ENCODE measurements around the gene IGSF22. TPM values are rescaled to one million over a fixed set of nuclear protein-coding genes. Genes with fewer than 3 reads are reported as not detected.

The IGSF22 gene
- total RNA-seq, 4 donors from 2014 or later, result 0.33 to 0.93 (median 0.78) TPM; not detected in 1

DNA sequence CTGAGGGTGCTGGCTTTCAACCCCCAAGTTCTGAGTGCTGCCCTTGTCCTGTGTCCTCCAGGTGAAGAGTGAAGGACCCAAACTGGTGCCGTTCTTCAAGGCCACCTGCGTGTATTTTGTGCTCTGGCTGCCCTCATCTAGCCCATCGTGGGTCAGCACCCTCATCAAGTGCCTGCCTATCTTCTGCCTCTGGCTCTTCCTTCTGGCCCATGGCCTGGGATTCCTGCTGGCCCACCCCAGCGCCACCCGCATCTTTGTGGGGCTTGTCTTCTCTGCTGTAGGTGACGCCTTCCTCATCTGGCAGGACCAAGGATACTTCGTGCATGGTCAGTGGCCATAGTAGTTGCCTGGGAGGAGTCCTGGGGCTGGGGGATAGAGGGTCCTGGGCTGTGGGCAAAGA, 25.1 kb downstream of the IGSF22 start:
- Histone ChIP-seq H3K27ac (no peak overlapping the region), H3K36me3 (peaks cover 0 to 7% of the 10 kb centered on the region in 2 donors), H3K4me1 (peaks cover 21 to 30% of the 10 kb centered on the region in 2 donors), H3K27me3 (no peaks in the 10 kb centered on the region), H3K4me3 (replicated peaks in 1 of 3) (no peak overlapping the region), H3K9me3 (no peaks in the 10 kb centered on the region)
- TF ChIP-seq POLR2A (IDR thresholded peaks at IDR 0.05), result no peak
- TF ChIP-seq, protein P1, sequence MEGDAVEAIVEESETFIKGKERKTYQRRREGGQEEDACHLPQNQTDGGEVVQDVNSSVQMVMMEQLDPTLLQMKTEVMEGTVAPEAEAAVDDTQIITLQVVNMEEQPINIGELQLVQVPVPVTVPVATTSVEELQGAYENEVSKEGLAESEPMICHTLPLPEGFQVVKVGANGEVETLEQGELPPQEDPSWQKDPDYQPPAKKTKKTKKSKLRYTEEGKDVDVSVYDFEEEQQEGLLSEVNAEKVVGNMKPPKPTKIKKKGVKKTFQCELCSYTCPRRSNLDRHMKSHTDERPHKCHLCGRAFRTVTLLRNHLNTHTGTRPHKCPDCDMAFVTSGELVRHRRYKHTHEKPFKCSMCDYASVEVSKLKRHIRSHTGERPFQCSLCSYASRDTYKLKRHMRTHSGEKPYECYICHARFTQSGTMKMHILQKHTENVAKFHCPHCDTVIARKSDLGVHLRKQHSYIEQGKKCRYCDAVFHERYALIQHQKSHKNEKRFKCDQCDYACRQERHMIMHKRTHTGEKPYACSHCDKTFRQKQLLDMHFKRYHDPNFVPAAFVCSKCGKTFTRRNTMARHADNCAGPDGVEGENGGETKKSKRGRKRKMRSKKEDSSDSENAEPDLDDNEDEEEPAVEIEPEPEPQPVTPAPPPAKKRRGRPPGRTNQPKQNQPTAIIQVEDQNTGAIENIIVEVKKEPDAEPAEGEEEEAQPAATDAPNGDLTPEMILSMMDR (IDR thresholded peaks at IDR 0.05), result no peak
- intact Hi-C loops (cut with DNase I), result loop anchor here (5.0 kb wide), 1 partner anchor 69 kb away; the partner anchor contains the start of gene SPTY2D1
- DNase-seq, result no peak
- 96 to 100% methylated on average over 5 of the region's 7 CpGs for WGBS, 2 donors

GRCh38 chr11:18700375-18700774, 25.6 kb downstream of the IGSF22 start:
- TF ChIP-seq, protein P1 (IDR thresholded peaks at IDR 0.05), result no peak
- TF ChIP-seq POLR2A (IDR thresholded peaks at IDR 0.05), result no peak
- intact Hi-C loops (cut with DNase I), result loop anchor here (5.0 kb wide), 1 partner anchor 68 kb away; the partner anchor contains the start of gene SPTY2D1
- Histone ChIP-seq H3K36me3 (peaks cover 0 to 7% of the 10 kb centered on the region in 2 donors), H3K9me3 (no peaks in the 10 kb centered on the region), H3K4me3 (replicated peaks in 1 of 3) (no peak overlapping the region), H3K27me3 (no peaks in the 10 kb centered on the region), H3K27ac (no peak overlapping the region), H3K4me1 (peaks cover 16 to 25% of the 10 kb centered on the region in 2 donors)
- WGBS, 2 donors, result 71 to 88% methylated on average over 1 of the region's 1 CpG
- no peak for DNase-seq

DNA sequence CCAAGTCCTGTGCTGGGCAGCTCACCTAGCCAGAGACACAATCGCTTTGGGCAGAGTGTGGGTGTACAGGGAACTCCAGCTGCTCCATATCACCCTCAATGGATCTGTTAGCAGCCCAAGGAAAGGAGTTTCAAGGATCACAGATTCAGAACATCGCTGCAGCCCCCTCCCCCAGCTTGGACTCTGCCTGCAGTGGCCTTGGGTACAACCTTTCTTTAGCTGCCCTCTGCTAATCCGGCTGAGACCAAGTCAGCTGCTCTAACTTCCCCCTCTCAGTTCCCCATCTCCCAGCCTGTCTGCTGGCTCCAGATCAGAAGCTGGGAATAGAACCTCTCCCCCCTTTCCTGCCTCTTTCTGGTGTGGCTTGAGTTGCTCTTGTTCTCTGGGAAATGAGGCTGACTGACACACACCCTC, 26.1 kb downstream of the IGSF22 start:
- Histone ChIP-seq H3K4me1 (peaks cover 10 to 20% of the 10 kb centered on the region in 2 donors), H3K9me3 (no peaks in the 10 kb centered on the region), H3K27ac (peak overlapping the region in 1 of 3 donors; percentile 54), H3K4me3 (replicated peaks in 1 of 3) (peak overlapping the region in 1 of 3 donors; percentile 84), H3K36me3 (peaks cover 0 to 7% of the 10 kb centered on the region in 2 donors), H3K27me3 (no peaks in the 10 kb centered on the region)
- DNase-seq, result no peak
- 60 to 72% methylated on average over 3 of the region's 3 CpGs for WGBS, 2 donors
- intact Hi-C loops (cut with DNase I), result loop anchor here (5.0 kb wide), 1 partner anchor 68 kb away; the partner anchor contains the start of gene SPTY2D1
- TF ChIP-seq, protein P1 (IDR thresholded peaks at IDR 0.05), result no peak
- TF ChIP-seq POLR2A (IDR thresholded peaks at IDR 0.05), result no peak

GRCh38 chr11:18699269-18699596, 26.8 kb downstream of the IGSF22 start:
- peaks cover 0 to 7% of the 10 kb centered on the region in 2 donors for H3K36me3 ChIP-seq
- no peaks in the 10 kb centered on the region for H3K9me3 ChIP-seq
- no peaks in the 10 kb centered on the region for H3K27me3 ChIP-seq
- 11 to 20% methylated on average over 9 of the region's 9 CpGs for WGBS, 2 donors
- peak overlapping the region in 2 of 3 donors; percentile 54 to 67 for H3K27ac ChIP-seq
- no peak for DNase-seq
- no peak for TF ChIP-seq POLR2A (IDR thresholded peaks at IDR 0.05)
- TF ChIP-seq, protein P1 (IDR thresholded peaks at IDR 0.05), result no peak
- intact Hi-C loops (cut with DNase I), result no loop called here
- peaks cover 6 to 13% of the 10 kb centered on the region in 2 donors for H3K4me1 ChIP-seq
- H3K4me3 ChIP-seq (replicated peaks in 1 of 3), result peak overlapping the region; percentile 71 to 85 (median 84)

- 2 to 7% methylated on average over 24 to 26 of the region's 98 CpGs for WGBS, 2 donors
- H3K36me3 ChIP-seq, result peaks cover 0 to 7% of the 10 kb centered on the region in 2 donors
- intact Hi-C loops (cut with DNase I), result no loop called here
- H3K4me3 ChIP-seq (replicated peaks in 1 of 3), result peak within 1 kb of the TSS; percentile 71 to 85 (median 84)
- peaks cover 6 to 13% of the 10 kb centered on the region in 2 donors for H3K4me1 ChIP-seq
- no peaks in the 10 kb centered on the region for H3K27me3 ChIP-seq
- H3K27ac ChIP-seq, result peak within 1 kb of the TSS; percentile 42 to 67 (median 54)
- TF ChIP-seq, protein P1 (IDR thresholded peaks at IDR 0.05), result peak in 1 of 6 experiments; percentile 15
- TF ChIP-seq POLR2A (IDR thresholded peaks at IDR 0.05), result peak; percentile 8 to 90
- H3K9me3 ChIP-seq, result no peaks in the 10 kb centered on the region
- DNase-seq, result peak; percentile 96 to 97
These were observed 27.4 kb downstream of the IGSF22 start, which contains the start of gene TMEM86A for GRCh38 chr11:18698341-18699268. Gene TMEM86A (plus strand): TSS chr11:18698779. CDS start chr11:18698887, 108 bp downstream.

Data from thyroid gland (tissue), 4 donors.